ENCODE measurements around the gene SYNPO2.

The SYNPO2 gene

DNA sequence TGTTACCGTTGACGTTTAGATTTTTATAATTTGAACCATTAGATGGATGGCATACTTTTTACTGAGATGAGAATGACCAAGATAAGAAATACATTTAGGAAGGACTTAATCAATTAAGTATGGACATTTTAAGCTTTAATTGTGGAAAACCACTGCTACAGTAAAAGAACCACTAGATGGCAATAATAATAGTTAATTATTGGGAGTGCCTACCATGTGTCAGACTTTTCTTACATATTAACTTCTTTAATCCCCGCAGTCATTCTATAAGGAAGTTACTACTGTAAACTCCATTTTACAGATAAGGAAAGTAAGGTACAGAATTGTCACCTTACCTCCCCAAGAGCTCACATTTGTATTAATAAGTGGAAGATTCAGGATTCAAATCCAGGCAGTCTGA lies 198.5 kb downstream of the SYNPO2 start:
- Histone ChIP-seq H2AFZ (ENCODE audit: low read depth, low read length) (no peak overlapping the region), H3K4me3 (ENCODE audit: low read depth in 1 of 2, low read length in 2 of 2) (no peak overlapping the region), H3K27ac (ENCODE audit: low read length) (no peak overlapping the region), H3K36me3 (ENCODE audit: insufficient read depth, low read length) (no peaks in the 10 kb centered on the region), H3K9ac (ENCODE audit: low read depth, low read length) (no peak overlapping the region), H3K79me2 (ENCODE audit: insufficient read depth, low read length) (no peaks in the 10 kb centered on the region), H3K9me3 (ENCODE audit: insufficient read depth, low read length, severe bottlenecking) (no peaks in the 10 kb centered on the region), H3K27me3 (ENCODE audit: insufficient read depth, low read length, poor library complexity) (peaks cover under 1% of the 10 kb centered on the region), H4K20me1 (ENCODE audit: insufficient read depth, low read length) (no peaks in the 10 kb centered on the region), H3K4me1 (ENCODE audit: insufficient read depth, low read length) (no peaks in the 10 kb centered on the region), H3K4me2 (ENCODE audit: insufficient read depth, low read length) (no peak overlapping the region)
- ATAC-seq (ENCODE audit: insufficient read depth, low read depth) (no peak), DNase-seq (no peak)
- TF ChIP-seq, protein P1, sequence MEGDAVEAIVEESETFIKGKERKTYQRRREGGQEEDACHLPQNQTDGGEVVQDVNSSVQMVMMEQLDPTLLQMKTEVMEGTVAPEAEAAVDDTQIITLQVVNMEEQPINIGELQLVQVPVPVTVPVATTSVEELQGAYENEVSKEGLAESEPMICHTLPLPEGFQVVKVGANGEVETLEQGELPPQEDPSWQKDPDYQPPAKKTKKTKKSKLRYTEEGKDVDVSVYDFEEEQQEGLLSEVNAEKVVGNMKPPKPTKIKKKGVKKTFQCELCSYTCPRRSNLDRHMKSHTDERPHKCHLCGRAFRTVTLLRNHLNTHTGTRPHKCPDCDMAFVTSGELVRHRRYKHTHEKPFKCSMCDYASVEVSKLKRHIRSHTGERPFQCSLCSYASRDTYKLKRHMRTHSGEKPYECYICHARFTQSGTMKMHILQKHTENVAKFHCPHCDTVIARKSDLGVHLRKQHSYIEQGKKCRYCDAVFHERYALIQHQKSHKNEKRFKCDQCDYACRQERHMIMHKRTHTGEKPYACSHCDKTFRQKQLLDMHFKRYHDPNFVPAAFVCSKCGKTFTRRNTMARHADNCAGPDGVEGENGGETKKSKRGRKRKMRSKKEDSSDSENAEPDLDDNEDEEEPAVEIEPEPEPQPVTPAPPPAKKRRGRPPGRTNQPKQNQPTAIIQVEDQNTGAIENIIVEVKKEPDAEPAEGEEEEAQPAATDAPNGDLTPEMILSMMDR (IDR thresholded peaks at IDR 0.05; ENCODE audit: borderline replicate concordance, extremely low read depth, low read length, poor library complexity, severe bottlenecking): no peak
- TF ChIP-seq EZH2 (IDR thresholded peaks at IDR 0.05; ENCODE audit: borderline replicate concordance, low read depth, low read length, severe bottlenecking): no peak

DNA sequence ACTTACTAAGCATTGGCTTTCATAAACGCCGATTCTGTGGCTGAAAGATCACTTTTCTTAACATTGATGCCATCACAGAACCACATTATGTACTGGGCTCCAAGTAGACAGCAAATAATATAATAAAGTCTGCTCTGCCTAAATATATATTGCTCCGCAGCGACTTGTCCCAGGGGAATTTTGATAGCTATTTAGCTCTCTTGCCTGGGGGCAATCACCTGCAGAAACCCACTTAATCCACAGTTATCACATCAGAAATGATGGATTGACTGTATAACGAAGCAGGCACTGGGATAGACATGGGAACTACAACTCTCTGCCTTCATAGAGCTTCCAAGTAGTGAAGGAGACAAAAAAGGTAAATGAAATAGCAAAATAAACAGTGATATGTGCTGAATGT lies 199.0 kb downstream of the SYNPO2 start:
- H3K4me1 ChIP-seq (ENCODE audit: insufficient read depth, low read length): no peaks in the 10 kb centered on the region
- no peak overlapping the region for H2AFZ ChIP-seq (ENCODE audit: low read depth, low read length)
- H4K20me1 ChIP-seq (ENCODE audit: insufficient read depth, low read length): no peaks in the 10 kb centered on the region
- H3K9me3 ChIP-seq (ENCODE audit: insufficient read depth, low read length, severe bottlenecking): no peaks in the 10 kb centered on the region
- no peaks in the 10 kb centered on the region for H3K36me3 ChIP-seq (ENCODE audit: insufficient read depth, low read length)
- DNase-seq: no peak
- H3K27me3 ChIP-seq (ENCODE audit: insufficient read depth, low read length, poor library complexity): no peaks in the 10 kb centered on the region
- H3K27ac ChIP-seq (ENCODE audit: low read length): no peak overlapping the region
- no peak overlapping the region for H3K4me2 ChIP-seq (ENCODE audit: insufficient read depth, low read length)
- no peak overlapping the region for H3K9ac ChIP-seq (ENCODE audit: low read depth, low read length)
- H3K79me2 ChIP-seq (ENCODE audit: insufficient read depth, low read length): no peaks in the 10 kb centered on the region
- TF ChIP-seq, protein P1 (IDR thresholded peaks at IDR 0.05; ENCODE audit: borderline replicate concordance, extremely low read depth, low read length, poor library complexity, severe bottlenecking): no peak
- TF ChIP-seq EZH2 (IDR thresholded peaks at IDR 0.05; ENCODE audit: borderline replicate concordance, low read depth, low read length, severe bottlenecking): no peak
- no peak for ATAC-seq (ENCODE audit: insufficient read depth, low read depth)
- H3K4me3 ChIP-seq (ENCODE audit: low read depth in 1 of 2, low read length in 2 of 2): no peak overlapping the region

DNA sequence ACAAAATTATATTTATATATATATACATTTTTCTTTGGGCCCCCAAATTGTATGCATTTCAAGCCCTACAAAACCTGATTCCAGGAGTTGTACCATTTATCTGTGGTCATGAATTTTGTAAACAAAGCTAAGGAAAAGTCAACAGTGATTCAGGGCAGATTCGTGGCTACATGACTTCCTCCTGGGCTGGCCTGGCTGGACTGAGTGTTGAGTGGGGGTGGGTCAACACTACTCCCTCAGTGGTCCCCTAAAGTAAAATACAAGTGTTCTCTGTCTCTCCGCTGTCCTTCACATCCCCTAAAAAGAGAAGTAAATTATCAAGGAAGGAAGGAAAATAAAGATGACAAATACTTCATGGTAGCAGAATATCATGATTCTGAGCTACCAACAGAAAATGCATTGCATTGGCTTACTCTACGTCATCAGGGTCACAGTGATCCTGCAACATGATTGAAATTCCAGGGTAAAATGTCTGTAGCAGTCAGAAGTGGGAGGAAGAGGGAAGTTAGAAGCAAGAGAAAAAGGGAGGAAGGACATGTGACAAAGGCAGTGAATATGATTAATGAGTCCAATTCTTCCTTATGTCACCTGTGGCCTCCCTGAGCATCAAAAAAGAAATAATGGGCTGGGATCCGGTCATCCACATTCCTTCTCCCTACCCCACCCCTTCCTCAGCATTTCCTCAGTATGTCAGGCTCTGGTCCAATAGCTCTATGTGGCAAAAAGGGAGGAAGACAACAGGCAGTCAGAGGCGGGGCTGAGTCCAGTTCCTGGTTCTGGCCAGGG lies 204.6 kb downstream of the SYNPO2 start:
- H3K9me3 ChIP-seq (ENCODE audit: insufficient read depth, low read length, severe bottlenecking): no peaks in the 10 kb centered on the region
- no peak overlapping the region for H2AFZ ChIP-seq (ENCODE audit: low read depth, low read length)
- H3K4me2 ChIP-seq (ENCODE audit: insufficient read depth, low read length): no peak overlapping the region
- DNase-seq: no peak
- H3K27me3 ChIP-seq (ENCODE audit: insufficient read depth, low read length, poor library complexity): no peaks in the 10 kb centered on the region
- no peaks in the 10 kb centered on the region for H3K36me3 ChIP-seq (ENCODE audit: insufficient read depth, low read length)
- no peak overlapping the region for H3K4me3 ChIP-seq (ENCODE audit: low read depth in 1 of 2, low read length in 2 of 2)
- no peak for ATAC-seq (ENCODE audit: insufficient read depth, low read depth)
- no peaks in the 10 kb centered on the region for H3K79me2 ChIP-seq (ENCODE audit: insufficient read depth, low read length)
- no peaks in the 10 kb centered on the region for H4K20me1 ChIP-seq (ENCODE audit: insufficient read depth, low read length)
- H3K9ac ChIP-seq (ENCODE audit: low read depth, low read length): no peak overlapping the region
- H3K27ac ChIP-seq (ENCODE audit: low read length): no peak overlapping the region
- TF ChIP-seq, protein P1 (IDR thresholded peaks at IDR 0.05; ENCODE audit: borderline replicate concordance, extremely low read depth, low read length, poor library complexity, severe bottlenecking): no peak
- no peak for TF ChIP-seq EZH2 (IDR thresholded peaks at IDR 0.05; ENCODE audit: borderline replicate concordance, low read depth, low read length, severe bottlenecking)
- H3K4me1 ChIP-seq (ENCODE audit: insufficient read depth, low read length): no peaks in the 10 kb centered on the region

Measured in DND-41 (cell line).